ENCODE measurements around the gene TFB2M.
"Not testable (repeated sequence)": the region's sequence is repeated elsewhere in the genome, so short reads cannot be mapped to it uniquely, and the experiment has no call there.

The TFB2M gene

GRCh38 chr1:246597971-246598370 is 31.9 kb upstream of the TFB2M start:
- H3K27ac ChIP-seq (ENCODE audit: low read depth, low read length): no peak overlapping the region
- no peak overlapping the region for H3K9ac ChIP-seq (ENCODE audit: low read length in 5 of 5)
- H3K9me3 ChIP-seq (ENCODE audit: control insufficient read depth in 5 of 5, low read length in 5 of 5): no peaks in the 10 kb centered on the region
- no peaks in the 10 kb centered on the region for H3K27me3 ChIP-seq (ENCODE audit: control insufficient read depth in 5 of 5, insufficient read depth in 4 of 5, low read length in 5 of 5)
- no peak overlapping the region for H3K4me3 ChIP-seq (ENCODE audit: low read depth in 1 of 5, low read length in 5 of 5)
- H3K4me1 ChIP-seq (ENCODE audit: control insufficient read depth in 5 of 5, insufficient read depth in 5 of 5, low read length in 5 of 5): peaks cover 2 to 35% (median 17%) of the 10 kb centered on the region in 5 donors
- H3K36me3 ChIP-seq (ENCODE audit: control insufficient read depth in 5 of 5, insufficient read depth in 5 of 5, low read length in 5 of 5): peaks cover 0 to 3% (median 0%) of the 10 kb centered on the region in 5 donors

GRCh38 chr1:246597340-246597739 is 31.3 kb upstream of the TFB2M start:
- H3K4me3 ChIP-seq (ENCODE audit: low read depth in 1 of 5, low read length in 5 of 5): no peak overlapping the region
- H3K27me3 ChIP-seq (ENCODE audit: control insufficient read depth in 5 of 5, insufficient read depth in 4 of 5, low read length in 5 of 5): no peaks in the 10 kb centered on the region
- peaks cover 0 to 3% (median 0%) of the 10 kb centered on the region in 5 donors for H3K36me3 ChIP-seq (ENCODE audit: control insufficient read depth in 5 of 5, insufficient read depth in 5 of 5, low read length in 5 of 5)
- H3K9ac ChIP-seq (ENCODE audit: low read length in 5 of 5): no peak overlapping the region
- H3K27ac ChIP-seq (ENCODE audit: low read depth, low read length): no peak overlapping the region
- no peaks in the 10 kb centered on the region for H3K9me3 ChIP-seq (ENCODE audit: control insufficient read depth in 5 of 5, low read length in 5 of 5)
- peaks cover 2 to 41% (median 22%) of the 10 kb centered on the region in 5 donors for H3K4me1 ChIP-seq (ENCODE audit: control insufficient read depth in 5 of 5, insufficient read depth in 5 of 5, low read length in 5 of 5)

DNA sequence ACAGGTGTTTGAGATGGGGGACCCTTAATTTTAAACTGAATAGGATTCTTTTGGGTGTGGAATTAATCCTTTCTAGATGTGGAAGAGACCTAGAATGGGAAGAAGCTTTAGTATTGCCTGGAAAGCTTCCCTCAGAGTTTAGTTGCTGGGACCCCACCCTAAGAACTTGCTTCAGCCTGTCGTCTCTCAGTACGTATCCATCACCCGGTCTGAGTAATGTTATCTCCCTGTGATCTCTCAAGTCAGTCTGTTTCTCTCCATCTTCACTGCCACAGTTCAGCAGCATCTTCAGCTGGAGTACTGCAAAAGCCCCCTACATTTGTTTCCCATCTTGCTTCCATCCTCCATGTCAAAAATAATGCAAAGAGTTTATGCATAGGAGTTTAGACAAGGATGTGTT is 29.1 kb upstream of the TFB2M start:
- H3K27ac ChIP-seq (ENCODE audit: low read depth, low read length): no peak overlapping the region
- H3K9me3 ChIP-seq (ENCODE audit: control insufficient read depth in 5 of 5, low read length in 5 of 5): peaks cover 0 to 3% (median 3%) of the 10 kb centered on the region in 5 donors
- peaks cover 0 to 7% (median 2%) of the 10 kb centered on the region in 5 donors for H3K36me3 ChIP-seq (ENCODE audit: control insufficient read depth in 5 of 5, insufficient read depth in 5 of 5, low read length in 5 of 5)
- H3K9ac ChIP-seq (ENCODE audit: low read length in 5 of 5): no peak overlapping the region
- H3K4me1 ChIP-seq (ENCODE audit: control insufficient read depth in 5 of 5, insufficient read depth in 5 of 5, low read length in 5 of 5): peaks cover 2 to 42% (median 25%) of the 10 kb centered on the region in 5 donors
- H3K4me3 ChIP-seq (ENCODE audit: low read depth in 1 of 5, low read length in 5 of 5): no peak overlapping the region
- H3K27me3 ChIP-seq (ENCODE audit: control insufficient read depth in 5 of 5, insufficient read depth in 4 of 5, low read length in 5 of 5): no peaks in the 10 kb centered on the region

DNA sequence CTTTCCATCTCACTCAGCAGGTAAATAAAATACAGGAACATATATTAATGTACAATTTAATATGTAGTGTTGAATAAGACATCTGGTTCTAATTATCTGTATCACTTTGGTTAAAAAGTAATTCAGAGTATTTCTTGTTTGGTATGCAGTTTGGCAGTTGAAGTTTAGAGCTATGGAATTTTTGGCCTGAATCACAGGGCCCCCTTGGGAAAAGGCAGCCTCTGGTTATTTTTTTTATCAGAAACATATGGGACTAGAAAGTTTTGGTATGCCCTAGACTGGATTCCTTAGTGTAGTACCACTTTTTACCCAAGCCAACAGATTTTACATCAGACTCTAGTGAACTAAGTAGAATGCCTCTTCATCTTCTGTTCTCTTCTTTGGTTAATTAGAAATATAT is 26.6 kb upstream of the TFB2M start:
- peak overlapping the region; percentile 55 for H3K27ac ChIP-seq (ENCODE audit: low read depth, low read length)
- no peak overlapping the region for H3K9ac ChIP-seq (ENCODE audit: low read length in 5 of 5)
- peaks cover 0 to 7% (median 2%) of the 10 kb centered on the region in 5 donors for H3K36me3 ChIP-seq (ENCODE audit: control insufficient read depth in 5 of 5, insufficient read depth in 5 of 5, low read length in 5 of 5)
- no peaks in the 10 kb centered on the region for H3K27me3 ChIP-seq (ENCODE audit: control insufficient read depth in 5 of 5, insufficient read depth in 4 of 5, low read length in 5 of 5)
- no peak overlapping the region for H3K4me3 ChIP-seq (ENCODE audit: low read depth in 1 of 5, low read length in 5 of 5)
- H3K9me3 ChIP-seq (ENCODE audit: control insufficient read depth in 5 of 5, low read length in 5 of 5): peaks cover 0 to 6% (median 6%) of the 10 kb centered on the region in 5 donors
- H3K4me1 ChIP-seq (ENCODE audit: control insufficient read depth in 5 of 5, insufficient read depth in 5 of 5, low read length in 5 of 5): peaks cover 2 to 31% (median 19%) of the 10 kb centered on the region in 5 donors

DNA sequence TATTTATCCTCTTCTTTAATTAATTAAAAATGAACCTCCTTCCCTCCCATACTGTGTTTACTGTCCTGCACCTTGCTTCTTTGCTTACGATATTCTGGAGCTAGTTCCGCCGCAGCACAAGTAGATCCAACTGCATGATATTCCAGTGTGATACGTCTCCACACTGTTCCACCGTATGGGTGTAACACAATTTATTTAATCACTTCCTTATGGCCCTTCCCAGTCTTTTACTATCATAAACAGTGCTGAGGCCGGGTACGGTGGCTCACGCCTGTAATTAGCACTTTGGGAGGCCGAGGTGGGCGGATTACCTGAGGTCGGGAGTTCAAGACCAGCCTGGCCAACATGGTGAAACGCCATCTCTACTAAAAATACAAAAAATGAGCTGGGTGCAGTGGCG is 25.9 kb upstream of the TFB2M start:
- Histone ChIP-seq H3K4me1 (ENCODE audit: control insufficient read depth in 5 of 5, insufficient read depth in 5 of 5, low read length in 5 of 5) (peaks cover 0 to 32% (median 19%) of the 10 kb centered on the region in 5 donors), H3K9ac (ENCODE audit: low read length in 5 of 5) (no peak overlapping the region), H3K36me3 (ENCODE audit: control insufficient read depth in 5 of 5, insufficient read depth in 5 of 5, low read length in 5 of 5) (peaks cover 0 to 7% (median 2%) of the 10 kb centered on the region in 5 donors), H3K27me3 (ENCODE audit: control insufficient read depth in 5 of 5, insufficient read depth in 4 of 5, low read length in 5 of 5) (no peaks in the 10 kb centered on the region), H3K4me3 (ENCODE audit: low read depth in 1 of 5, low read length in 5 of 5) (no peak overlapping the region), H3K27ac (ENCODE audit: low read depth, low read length) (peak overlapping the region; percentile 55), H3K9me3 (ENCODE audit: control insufficient read depth in 5 of 5, low read length in 5 of 5) (peaks cover 0 to 6% (median 6%) of the 10 kb centered on the region in 5 donors)

DNA sequence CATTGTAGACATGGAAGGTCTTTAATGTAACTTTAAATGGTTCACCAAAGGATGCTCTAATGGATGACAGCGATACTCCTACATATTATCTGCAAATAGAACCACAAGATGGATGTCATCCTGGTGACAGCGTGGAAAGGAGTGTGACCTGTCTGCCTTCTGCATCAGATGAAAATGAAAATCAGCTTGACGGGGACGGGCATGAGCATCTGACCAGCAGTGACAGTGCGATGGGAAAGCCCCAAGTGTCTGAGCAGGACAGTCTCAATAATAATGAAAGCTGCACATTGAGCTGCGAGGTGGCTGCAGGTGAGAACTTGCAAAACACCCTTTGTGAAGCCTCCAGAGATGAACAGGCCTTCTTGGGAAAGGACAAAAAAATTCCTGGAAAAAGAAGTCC is 25.4 kb upstream of the TFB2M start:
- Histone ChIP-seq H3K9me3 (ENCODE audit: control insufficient read depth in 5 of 5, low read length in 5 of 5) (peaks cover 0 to 6% (median 6%) of the 10 kb centered on the region in 5 donors), H3K4me1 (ENCODE audit: control insufficient read depth in 5 of 5, insufficient read depth in 5 of 5, low read length in 5 of 5) (peaks cover 0 to 31% (median 18%) of the 10 kb centered on the region in 5 donors), H3K4me3 (ENCODE audit: low read depth in 1 of 5, low read length in 5 of 5) (no peak overlapping the region), H3K36me3 (ENCODE audit: control insufficient read depth in 5 of 5, insufficient read depth in 5 of 5, low read length in 5 of 5) (peaks cover 0 to 7% (median 2%) of the 10 kb centered on the region in 5 donors), H3K27me3 (ENCODE audit: control insufficient read depth in 5 of 5, insufficient read depth in 4 of 5, low read length in 5 of 5) (no peaks in the 10 kb centered on the region), H3K9ac (ENCODE audit: low read length in 5 of 5) (no peak overlapping the region), H3K27ac (ENCODE audit: low read depth, low read length) (peak overlapping the region; percentile 55)

- no peaks in the 10 kb centered on the region for H3K27me3 ChIP-seq (ENCODE audit: control insufficient read depth in 5 of 5, insufficient read depth in 4 of 5, low read length in 5 of 5)
Observed at GRCh38 chr1:246591047-246591446, 25.0 kb upstream of the TFB2M start.

GRCh38 chr1:246589919-246590318 is 23.9 kb upstream of the TFB2M start:
- H3K27me3 ChIP-seq (ENCODE audit: control insufficient read depth in 5 of 5, insufficient read depth in 4 of 5, low read length in 5 of 5); H3K36me3 ChIP-seq (ENCODE audit: control insufficient read depth in 5 of 5, insufficient read depth in 5 of 5, low read length in 5 of 5); H3K9ac ChIP-seq (ENCODE audit: low read length in 5 of 5); H3K4me3 ChIP-seq (ENCODE audit: low read depth in 1 of 5, low read length in 5 of 5); H3K9me3 ChIP-seq (ENCODE audit: control insufficient read depth in 5 of 5, low read length in 5 of 5); H3K27ac ChIP-seq (ENCODE audit: low read depth, low read length): not testable (repeated sequence)
- H3K4me1 ChIP-seq (ENCODE audit: control insufficient read depth in 5 of 5, insufficient read depth in 5 of 5, low read length in 5 of 5): peaks cover 0 to 40% (median 23%) of the 10 kb centered on the region in 5 donors

More at GRCh38 chr1:246591047-246591446, 25.0 kb upstream of the TFB2M start:
- peaks cover 0 to 31% (median 18%) of the 10 kb centered on the region in 5 donors for H3K4me1 ChIP-seq (ENCODE audit: control insufficient read depth in 5 of 5, insufficient read depth in 5 of 5, low read length in 5 of 5)
- no peak overlapping the region for H3K27ac ChIP-seq (ENCODE audit: low read depth, low read length)
- peaks cover 0 to 7% (median 2%) of the 10 kb centered on the region in 5 donors for H3K36me3 ChIP-seq (ENCODE audit: control insufficient read depth in 5 of 5, insufficient read depth in 5 of 5, low read length in 5 of 5)
- no peak overlapping the region for H3K4me3 ChIP-seq (ENCODE audit: low read depth in 1 of 5, low read length in 5 of 5)
- H3K9me3 ChIP-seq (ENCODE audit: control insufficient read depth in 5 of 5, low read length in 5 of 5): peaks cover 0 to 6% (median 6%) of the 10 kb centered on the region in 5 donors
- no peak overlapping the region for H3K9ac ChIP-seq (ENCODE audit: low read length in 5 of 5)

GRCh38 chr1:246588159-246588721 is 22.2 kb upstream of the TFB2M start:
- Histone ChIP-seq H3K36me3 (ENCODE audit: control insufficient read depth in 5 of 5, insufficient read depth in 5 of 5, low read length in 5 of 5) (peaks cover 0 to 9% (median 2%) of the 10 kb centered on the region in 5 donors), H3K27ac (ENCODE audit: low read depth, low read length) (peak overlapping the region; percentile 90), H3K9ac (ENCODE audit: low read length in 5 of 5) (peak overlapping the region in 1 of 5 donors; percentile 72), H3K9me3 (ENCODE audit: control insufficient read depth in 5 of 5, low read length in 5 of 5) (peaks cover 0 to 6% (median 6%) of the 10 kb centered on the region in 5 donors), H3K27me3 (ENCODE audit: control insufficient read depth in 5 of 5, insufficient read depth in 4 of 5, low read length in 5 of 5) (no peaks in the 10 kb centered on the region), H3K4me1 (ENCODE audit: control insufficient read depth in 5 of 5, insufficient read depth in 5 of 5, low read length in 5 of 5) (peaks cover 4 to 51% (median 39%) of the 10 kb centered on the region in 5 donors), H3K4me3 (ENCODE audit: low read depth in 1 of 5, low read length in 5 of 5) (no peak overlapping the region)

- peaks cover 4 to 51% (median 44%) of the 10 kb centered on the region in 5 donors for H3K4me1 ChIP-seq (ENCODE audit: control insufficient read depth in 5 of 5, insufficient read depth in 5 of 5, low read length in 5 of 5)
- peak overlapping the region; percentile 90 for H3K27ac ChIP-seq (ENCODE audit: low read depth, low read length)
- H3K4me3 ChIP-seq (ENCODE audit: low read depth in 1 of 5, low read length in 5 of 5): no peak overlapping the region
- H3K36me3 ChIP-seq (ENCODE audit: control insufficient read depth in 5 of 5, insufficient read depth in 5 of 5, low read length in 5 of 5): peaks cover 0 to 9% (median 2%) of the 10 kb centered on the region in 5 donors
- no peaks in the 10 kb centered on the region for H3K27me3 ChIP-seq (ENCODE audit: control insufficient read depth in 5 of 5, insufficient read depth in 4 of 5, low read length in 5 of 5)
- peaks cover 0 to 6% (median 6%) of the 10 kb centered on the region in 5 donors for H3K9me3 ChIP-seq (ENCODE audit: control insufficient read depth in 5 of 5, low read length in 5 of 5)
- H3K9ac ChIP-seq (ENCODE audit: low read length in 5 of 5): peak overlapping the region in 4 of 5 donors; percentile 7 to 72 (median 40)
Observed at GRCh38 chr1:246587606-246588005, 21.5 kb upstream of the TFB2M start.
